HepG2 (cell line): Measurements from ENCODE around the gene ABHD1. TPM values are rescaled to one million over a fixed set of nuclear protein-coding genes. Genes with fewer than 3 reads are reported as not detected.
A peak's percentile ranks its signal among the peaks of the same experiment; 100 is the strongest.

Source experiments
- ATAD3A ChIP-seq: sonication (generic); formaldehyde crosslinking; IDR thresholded peaks from 2 replicates; pipeline ENCODE4 v1.4.0; 2020; ENCODE audit warnings: missing genetic modification reagents
- ELF1 ChIP-seq: sonication (generic); formaldehyde crosslinking; IDR thresholded peaks from 2 replicates; pipeline ENCODE4 v1.4.0; 2020; ENCODE audit warnings: missing genetic modification reagents
- FOXO4 ChIP-seq: sonication (generic); formaldehyde crosslinking; conservative IDR thresholded peaks from 2 replicates; pipeline ENCODE4 v1.8.1; 2023; ENCODE audit warnings: missing genetic modification reagents
- HCFC1 ChIP-seq: fragments of 150-350 bp; IDR thresholded peaks from 2 replicates; pipeline ENCODE4 v1.6.1; 2014; ENCODE audit warnings: low read depth, low read length
- MNT ChIP-seq: fragments of 450-650 bp; IDR thresholded peaks from 2 replicates; pipeline ENCODE4 v1.6.1; 2016
- ZNF646 ChIP-seq: sonication (generic); formaldehyde crosslinking; IDR thresholded peaks from 2 replicates; pipeline ENCODE4 v1.9.0; 2021; ENCODE audit warnings: mild to moderate bottlenecking, missing genetic modification reagents
- ZNF687 ChIP-seq: sonication (generic); formaldehyde crosslinking; IDR thresholded peaks from 2 replicates; pipeline ENCODE4 v1.5.1; 2020; ENCODE audit warnings: mild to moderate bottlenecking, missing genetic modification reagents, moderate library complexity
- ZNF773 ChIP-seq: sonication (generic); formaldehyde crosslinking; IDR thresholded peaks from 2 replicates; pipeline ENCODE4 v1.4.0; 2020; ENCODE audit warnings: missing genetic modification reagents, borderline replicate concordance
- polyA plus RNA-seq, 8 experiments: library from polyadenylated mRNA; depleted of rRNA in 3 of 8; stranded (reverse) in 7 of 8; unstranded in 1 of 8; fragments of >200 nt; fragmentation: Illumina TruSeq in 4 of 8; extraction: Trizol in 4 of 8; gene quantifications; 2 replicates each; pipeline versions ENCODE4 v1.2.1 to v1.2.3, GENCODE V29; 2011 to 2016; ENCODE audit warnings: low read depth in 4 of 8, missing spikeins in 1 of 8, mixed read lengths in 1 of 8; ENCODE audit not compliant: insufficient read depth in 1 of 8
- total RNA-seq, 5 experiments: library from RNA; depleted of rRNA; stranded (reverse); fragments of >200 nt; fragmentation: Illumina TruSeq; extraction: Trizol; gene quantifications; 2 replicates each; pipeline ENCODE4 v1.2.3, GENCODE V29; 2016; ENCODE audit warnings: low read depth in 1 of 5

ABHD1 gene
- total and polyA plus RNA-seq, 2 of the 13 experiments (the other 11 are each of a cell fraction or from before 2014, with no cell fraction given): 0.04 to 0.81 TPM

- TF ChIP-seq ZNF646 (CRISPR knock-in tag) (no peak; the same call in 1 of the 2 replicates), ELF1 (peak; percentile 70), ZNF687 (peak; percentile 25; the same call in 1 of the 2 replicates), MNT (peak; percentile 53), ATAD3A (CRISPR knock-in tag) (no peak), FOXO4 (CRISPR knock-in tag) (no peak), HCFC1 (no peak), ZNF773 (CRISPR knock-in tag) (no peak)
These were observed 47.8 kb downstream of the ABHD1 start (continued) for GRCh38 chr2:27171351-27171848.
